HepG2 (cell line): ENCODE measurements around the gene AK8. TPM values are rescaled to one million over a fixed set of nuclear protein-coding genes. Genes with fewer than 3 reads are reported as not detected.

Experiments
- ATAC-seq: fragments of 200-7000 bp; cut with Tn5 transposase; 3 replicates; pipeline ENCODE4 v1.9.1; 2020; ENCODE audit warnings: mild to moderate bottlenecking, moderate library complexity
- BruUV-seq: library from RNA; stranded (reverse); fragments of 400-500 nt; replicated peaks from 2 replicates; lab custom pipeline; 2021; lab: Mats Ljungman, UMichigan
- CTCF ChIA-PET: fragments of 300-600 bp; formaldehyde crosslinking; extraction: SDS; loops from one replicate; lab custom pipeline; 2021; ENCODE audit warnings: low total read pairs, inconsistent platforms, low intra/inter-chr PET ratio; lab: Yijun Ruan, JAX
- POLR2A ChIA-PET: fragments of 350-600 bp; sonication (Branson Sonifier 250); formaldehyde crosslinking; loops from one replicate; lab custom pipeline; 2020; ENCODE audit warnings: antibody characterized with exemption, inconsistent platforms; lab: Yijun Ruan, JAX
- DNase-seq: peaks from one replicate; pipeline ENCODE4 v3.0.0-alpha.2; 2015; ENCODE audit warnings: low spot score
- FAIRE-seq: peaks from 3 replicates; lab custom pipeline; 2011; peaks lifted over from hg19 to GRCh38; lab: Jason Lieb, UNC
- H2AFZ ChIP-seq: one replicate; pipeline ENCODE4 v1.6.1; 2011; ENCODE audit warnings: low read length, inconsistent platforms
- H3K27ac ChIP-seq: fragments of 300-600 bp; 3 replicates; pipeline ENCODE4 v1.8.0; 2011; ENCODE audit warnings: mixed run types, mild to moderate bottlenecking, mixed read lengths, low read length, inconsistent platforms; ENCODE audit not compliant: insufficient read depth; ENCODE audit errors: extremely low read length
- H3K27me3 ChIP-seq, 2 experiments: fragments of 200-600 bp in 1 of 2; 2 replicates in 1 of 2; 3 replicates in 1 of 2; pipeline versions ENCODE4 v1.6.0 to v1.8.0; 2011; ENCODE audit warnings: low read length in 2 of 2, mild to moderate bottlenecking in 2 of 2, moderate library complexity in 2 of 2, inconsistent platforms in 1 of 2; ENCODE audit not compliant: insufficient read depth in 2 of 2, control insufficient read depth in 1 of 2
- H3K36me3 ChIP-seq, 2 experiments: fragments of 200-600 bp in 1 of 2; replicated peaks in 1 of 2; 2 replicates in 1 of 2; 3 replicates in 1 of 2; pipeline versions ENCODE4 v1.5.1 to v1.8.0; 2011; ENCODE audit warnings: low read length in 2 of 2, inconsistent platforms in 1 of 2; ENCODE audit not compliant: insufficient read depth in 2 of 2, control insufficient read depth in 1 of 2
- H3K4me1 ChIP-seq: 2 replicates; pipeline ENCODE4 v1.5.1; 2012; ENCODE audit warnings: low read length, inconsistent platforms; ENCODE audit not compliant: insufficient read depth
- H3K4me2 ChIP-seq: 2 replicates; pipeline ENCODE4 v1.6.0; 2011; ENCODE audit warnings: low read depth, low read length, inconsistent platforms
- H3K4me3 ChIP-seq, 3 experiments: fragments of 200-600 bp in 1 of 3; sonication (generic), shearing (Covaris generic) in 1 of 3; replicated peaks in 1 of 3; 2 replicates each; pipeline ENCODE4 v1.5.1; 2011 to 2016; ENCODE audit warnings: low read length in 3 of 3, inconsistent platforms in 2 of 3, low read depth in 2 of 3, mild to moderate bottlenecking in 2 of 3, control low read depth in 1 of 3, mixed read lengths in 1 of 3; ENCODE audit not compliant: insufficient read depth in 1 of 3
- H3K79me2 ChIP-seq: one replicate; pipeline ENCODE4 v1.6.1; 2011; ENCODE audit warnings: low read length, inconsistent platforms; ENCODE audit not compliant: insufficient read depth
- H3K9ac ChIP-seq: 2 replicates; pipeline ENCODE4 v1.6.0; 2011; ENCODE audit warnings: mild to moderate bottlenecking, low read depth, low read length, inconsistent platforms; ENCODE audit not compliant: insufficient read depth
- H3K9me3 ChIP-seq: 2 replicates; pipeline ENCODE4 v1.5.1; 2012; ENCODE audit warnings: mild to moderate bottlenecking, low read length
- H4K20me1 ChIP-seq: 2 replicates; pipeline ENCODE4 v1.6.0; 2011; ENCODE audit warnings: inconsistent platforms, mild to moderate bottlenecking, low read length, moderate library complexity; ENCODE audit not compliant: insufficient read depth
- FOSL1 ChIP-seq: sonication (generic); formaldehyde crosslinking; IDR thresholded peaks from 2 replicates; pipeline ENCODE4 v1.9.0; 2021; ENCODE audit warnings: missing genetic modification reagents, borderline replicate concordance
- MTF2 ChIP-seq: sonication (generic); formaldehyde crosslinking; IDR thresholded peaks from 2 replicates; pipeline ENCODE4 v1.5.0; 2020; ENCODE audit warnings: missing genetic modification reagents, borderline replicate concordance
- NPAS2 ChIP-seq: sonication (generic); formaldehyde crosslinking; IDR thresholded peaks from 2 replicates; pipeline ENCODE4 v1.8.0; 2022; ENCODE audit warnings: mild to moderate bottlenecking, missing genetic modification reagents, borderline replicate concordance
- PHF5A ChIP-seq: IDR thresholded peaks from one replicate; pipeline ENCODE4 v1.6.1; 2018; ENCODE audit warnings: low read depth, missing genetic modification reagents; ENCODE audit not compliant: unreplicated experiment
- SUZ12 ChIP-seq: fragments of 150-350 bp; IDR thresholded peaks from 2 replicates; pipeline ENCODE4 v1.6.1; 2014; ENCODE audit warnings: low read depth, low read length
- THYN1 ChIP-seq: sonication (generic); formaldehyde crosslinking; IDR thresholded peaks from 2 replicates; pipeline ENCODE4 v1.8.1; 2023; ENCODE audit warnings: low read depth, mild to moderate bottlenecking, moderate library complexity, missing genetic modification reagents, borderline replicate concordance
- WGBS: methylation state at CpG from one replicate; pipeline ENCODE4 v1.1.6; 2017; ENCODE audit warnings: low lambda C conversion rate; 5-methylcytosine and 5-hydroxymethylcytosine counted together
- in situ Hi-C: cut with HindIII; loops from 2 replicates; pipeline ENCODE4 v1.10.0; 2017; ENCODE audit warnings: low pct_unique_long_range_greater_than_20kb; ENCODE audit not compliant: extremely low pct_ligation_motif_present
- intact Hi-C: fragments of 100-400 bp; cut with micrococcal nuclease; formaldehyde crosslinking; loops from one replicate; pipeline ENCODE4 v1.10.0; 2022; ENCODE audit not compliant: unreplicated experiment
- polyA plus RNA-seq, 8 experiments: library from polyadenylated mRNA; depleted of rRNA in 3 of 8; stranded (reverse) in 7 of 8; unstranded in 1 of 8; fragments of >200 nt; fragmentation: Illumina TruSeq in 4 of 8; extraction: Trizol in 4 of 8; gene quantifications; 2 replicates each; pipeline versions ENCODE4 v1.2.1 to v1.2.3, GENCODE V29; 2011 to 2016; ENCODE audit warnings: low read depth in 4 of 8, missing spikeins in 1 of 8, mixed read lengths in 1 of 8; ENCODE audit not compliant: insufficient read depth in 1 of 8
- total RNA-seq, 5 experiments: library from RNA; depleted of rRNA; stranded (reverse); fragments of >200 nt; fragmentation: Illumina TruSeq; extraction: Trizol; gene quantifications; 2 replicates each; pipeline ENCODE4 v1.2.3, GENCODE V29; 2016; ENCODE audit warnings: low read depth in 1 of 5
- TF ChIP-seq, protein P1 (sequence below): sonication (generic); formaldehyde crosslinking; IDR thresholded peaks from 2 replicates; pipeline ENCODE4 v1.4.0; 2020; ENCODE audit warnings: missing genetic modification reagents, borderline replicate concordance
- TF ChIP-seq, protein P2 (sequence below): sonication (generic); formaldehyde crosslinking; IDR thresholded peaks from 2 replicates; pipeline ENCODE4 v1.4.0; 2020; ENCODE audit warnings: missing genetic modification reagents, borderline replicate concordance
- TF ChIP-seq, protein P3 (sequence below): sonication (generic); IDR thresholded peaks from 2 replicates; pipeline ENCODE4 v1.6.1; 2016; ENCODE audit warnings: low read depth, borderline replicate concordance

Gene AK8
- total and polyA plus RNA-seq, 2 of the 13 experiments (the other 11 are each of a cell fraction or from before 2014, with no cell fraction given) = 0.11 TPM; not detected in 1

DNA sequence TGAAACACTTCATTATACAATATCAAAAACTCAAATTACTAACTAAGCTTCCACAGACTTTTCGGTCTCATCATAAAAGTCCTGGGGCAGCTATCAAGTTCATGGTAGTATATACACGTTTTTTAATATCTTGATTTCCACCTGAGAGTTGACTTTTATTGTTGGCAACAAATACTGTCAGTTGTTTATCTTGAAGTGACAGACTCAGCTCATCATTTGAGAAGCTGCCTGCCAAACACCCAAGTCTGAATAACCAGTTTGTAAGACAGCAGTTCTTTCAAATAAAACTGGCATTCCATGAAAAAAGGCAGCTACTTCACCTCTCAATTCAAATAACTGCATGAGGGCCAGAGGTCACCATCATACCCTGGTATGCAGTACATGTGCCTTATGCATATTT is 31.2 kb upstream of the AK8 start:
- FAIRE-seq (no peak), DNase-seq (no peak), ATAC-seq (no peak)
- no peak overlapping the region for H3K27ac ChIP-seq
- no peak for TF ChIP-seq FOSL1 (CRISPR knock-in tag)
- TF ChIP-seq PHF5A (CRISPR knock-in tag) = no peak
- TF ChIP-seq SUZ12 = no peak
- no peak for TF ChIP-seq MTF2 (CRISPR knock-in tag)
- TF ChIP-seq, protein P1, sequence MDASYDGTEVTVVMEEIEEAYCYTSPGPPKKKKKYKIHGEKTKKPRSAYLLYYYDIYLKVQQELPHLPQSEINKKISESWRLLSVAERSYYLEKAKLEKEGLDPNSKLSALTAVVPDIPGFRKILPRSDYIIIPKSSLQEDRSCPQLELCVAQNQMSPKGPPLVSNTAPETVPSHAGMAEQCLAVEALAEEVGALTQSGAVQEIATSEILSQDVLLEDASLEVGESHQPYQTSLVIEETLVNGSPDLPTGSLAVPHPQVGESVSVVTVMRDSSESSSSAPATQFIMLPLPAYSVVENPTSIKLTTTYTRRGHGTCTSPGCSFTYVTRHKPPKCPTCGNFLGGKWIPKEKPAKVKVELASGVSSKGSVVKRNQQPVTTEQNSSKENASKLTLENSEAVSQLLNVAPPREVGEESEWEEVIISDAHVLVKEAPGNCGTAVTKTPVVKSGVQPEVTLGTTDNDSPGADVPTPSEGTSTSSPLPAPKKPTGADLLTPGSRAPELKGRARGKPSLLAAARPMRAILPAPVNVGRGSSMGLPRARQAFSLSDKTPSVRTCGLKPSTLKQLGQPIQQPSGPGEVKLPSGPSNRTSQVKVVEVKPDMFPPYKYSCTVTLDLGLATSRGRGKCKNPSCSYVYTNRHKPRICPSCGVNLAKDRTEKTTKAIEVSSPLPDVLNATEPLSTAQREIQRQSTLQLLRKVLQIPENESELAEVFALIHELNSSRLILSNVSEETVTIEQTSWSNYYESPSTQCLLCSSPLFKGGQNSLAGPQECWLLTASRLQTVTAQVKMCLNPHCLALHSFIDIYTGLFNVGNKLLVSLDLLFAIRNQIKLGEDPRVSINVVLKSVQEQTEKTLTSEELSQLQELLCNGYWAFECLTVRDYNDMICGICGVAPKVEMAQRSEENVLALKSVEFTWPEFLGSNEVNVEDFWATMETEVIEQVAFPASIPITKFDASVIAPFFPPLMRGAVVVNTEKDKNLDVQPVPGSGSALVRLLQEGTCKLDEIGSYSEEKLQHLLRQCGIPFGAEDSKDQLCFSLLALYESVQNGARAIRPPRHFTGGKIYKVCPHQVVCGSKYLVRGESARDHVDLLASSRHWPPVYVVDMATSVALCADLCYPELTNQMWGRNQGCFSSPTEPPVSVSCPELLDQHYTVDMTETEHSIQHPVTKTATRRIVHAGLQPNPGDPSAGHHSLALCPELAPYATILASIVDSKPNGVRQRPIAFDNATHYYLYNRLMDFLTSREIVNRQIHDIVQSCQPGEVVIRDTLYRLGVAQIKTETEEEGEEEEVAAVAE = no peak
- no peak for TF ChIP-seq NPAS2 (CRISPR knock-in tag)
- TF ChIP-seq, protein P2, sequence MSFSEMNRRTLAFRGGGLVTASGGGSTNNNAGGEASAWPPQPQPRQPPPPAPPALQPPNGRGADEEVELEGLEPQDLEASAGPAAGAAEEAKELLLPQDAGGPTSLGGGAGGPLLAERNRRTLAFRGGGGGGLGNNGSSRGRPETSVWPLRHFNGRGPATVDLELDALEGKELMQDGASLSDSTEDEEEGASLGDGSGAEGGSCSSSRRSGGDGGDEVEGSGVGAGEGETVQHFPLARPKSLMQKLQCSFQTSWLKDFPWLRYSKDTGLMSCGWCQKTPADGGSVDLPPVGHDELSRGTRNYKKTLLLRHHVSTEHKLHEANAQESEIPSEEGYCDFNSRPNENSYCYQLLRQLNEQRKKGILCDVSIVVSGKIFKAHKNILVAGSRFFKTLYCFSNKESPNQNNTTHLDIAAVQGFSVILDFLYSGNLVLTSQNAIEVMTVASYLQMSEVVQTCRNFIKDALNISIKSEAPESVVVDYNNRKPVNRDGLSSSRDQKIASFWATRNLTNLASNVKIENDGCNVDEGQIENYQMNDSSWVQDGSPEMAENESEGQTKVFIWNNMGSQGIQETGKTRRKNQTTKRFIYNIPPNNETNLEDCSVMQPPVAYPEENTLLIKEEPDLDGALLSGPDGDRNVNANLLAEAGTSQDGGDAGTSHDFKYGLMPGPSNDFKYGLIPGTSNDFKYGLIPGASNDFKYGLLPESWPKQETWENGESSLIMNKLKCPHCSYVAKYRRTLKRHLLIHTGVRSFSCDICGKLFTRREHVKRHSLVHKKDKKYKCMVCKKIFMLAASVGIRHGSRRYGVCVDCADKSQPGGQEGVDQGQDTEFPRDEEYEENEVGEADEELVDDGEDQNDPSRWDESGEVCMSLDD (CRISPR knock-in tag) = no peak
- TF ChIP-seq, protein P3, sequence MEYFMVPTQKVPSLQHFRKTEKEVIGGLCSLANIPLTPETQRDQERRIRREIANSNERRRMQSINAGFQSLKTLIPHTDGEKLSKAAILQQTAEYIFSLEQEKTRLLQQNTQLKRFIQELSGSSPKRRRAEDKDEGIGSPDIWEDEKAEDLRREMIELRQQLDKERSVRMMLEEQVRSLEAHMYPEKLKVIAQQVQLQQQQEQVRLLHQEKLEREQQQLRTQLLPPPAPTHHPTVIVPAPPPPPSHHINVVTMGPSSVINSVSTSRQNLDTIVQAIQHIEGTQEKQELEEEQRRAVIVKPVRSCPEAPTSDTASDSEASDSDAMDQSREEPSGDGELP = no peak
- TF ChIP-seq THYN1 (CRISPR knock-in tag) = no peak
- H3K27me3 ChIP-seq = no peaks in the 10 kb centered on the region
- ChIA-PET POLR2A (interaction anchor here (0.7 kb wide), 1 partner anchor 35 kb away, joined by 3 read pairs; no protein-coding TSS in a partner anchor), CTCF (no interaction called here)
- no peak overlapping the region for H2AFZ ChIP-seq
- intact Hi-C loops = no loop called here
- no peaks in the 10 kb centered on the region for H3K79me2 ChIP-seq
- H3K4me3 ChIP-seq = no peak overlapping the region
- no peaks in the 10 kb centered on the region for H3K9me3 ChIP-seq
- in situ Hi-C loops = no loop called here
- peaks cover 9 to 44% of the 10 kb centered on the region in 2 experiments; a peak in 4 of 5 replicates for H3K36me3 ChIP-seq
- no peak overlapping the region for H3K4me2 ChIP-seq
- no peak overlapping the region for H3K9ac ChIP-seq
- 0 out of 2 replicates have a peak, but pooled peaks cover 4% of the 10 kb centered on the region for H4K20me1 ChIP-seq
- WGBS = 78% methylated on average over 2 of the region's 2 CpGs
- no TSS peak for BruUV-seq
- H3K4me1 ChIP-seq = no peaks in the 10 kb centered on the region
